Gastroesophageal sphincter (tissue), 3 donors: Measurements from ENCODE around the gene TAF15.

Source experiments
- CTCF ChIP-seq, 4 experiments: fragments of 200-600 bp in 2 of 4; fragments of 450-650 bp in 2 of 4; sonication (generic) in 1 of 4; IDR thresholded peaks; one replicate each; pipeline ENCODE4 v1.5.1; 2017 to 2019; ENCODE audit warnings: antibody characterized with exemption in 4 of 4, mild to moderate bottlenecking in 2 of 4, moderate library complexity in 2 of 4
- EP300 ChIP-seq: sonication (generic); formaldehyde crosslinking; IDR thresholded peaks from one replicate; pipeline ENCODE4 v1.6.1; 2017; ENCODE audit warnings: antibody characterized with exemption, mild to moderate bottlenecking
- POLR2A ChIP-seq, 2 donors: fragments of 450-650 bp; IDR thresholded peaks; one replicate each; pipeline ENCODE4 v1.6.1; 2017; ENCODE audit warnings: antibody characterized with exemption in 2 of 2, mild to moderate bottlenecking in 2 of 2, moderate library complexity in 1 of 2
- POLR2AphosphoS5 ChIP-seq: sonication (generic); formaldehyde crosslinking; IDR thresholded peaks from one replicate; pipeline ENCODE4 v1.6.1; 2017; ENCODE audit warnings: antibody characterized with exemption

GRCh38 chr17:35791681-35792350, 17.5 kb upstream of the TAF15 start:
- no peak for TF ChIP-seq CTCF (IDR thresholded peaks at IDR 0.05)
- no peak for TF ChIP-seq POLR2A (IDR thresholded peaks at IDR 0.05)
- TF ChIP-seq EP300, result no peak
- TF ChIP-seq POLR2AphosphoS5, result no peak
